ENCODE data around the gene RBFOX2.

- TF ChIP-seq CTCF (IDR thresholded peaks at IDR 0.05) = no peak
- TF ChIP-seq EP300 (IDR thresholded peaks at IDR 0.05) = no peak
- TF ChIP-seq POLR2A (IDR thresholded peaks at IDR 0.05) = no peak
Observed at GRCh38 chr22:36049678-36049997, 21.0 kb upstream of the RBFOX2 start.
